AG04449 (cell line): ENCODE measurements around the gene GTF2F2.

Experiments
- CTCF ChIA-PET: fragments of 350-600 bp; formaldehyde crosslinking; extraction: SDS; loops from one replicate; lab custom pipeline; 2021; ENCODE audit warnings: antibody characterized with exemption; lab: Yijun Ruan, JAX
- POLR2A ChIA-PET: fragments of 400-600, 350-600 bp; formaldehyde crosslinking; extraction: SDS; loops from one replicate; lab custom pipeline; 2020; ENCODE audit warnings: antibody characterized with exemption, inconsistent platforms; lab: Yijun Ruan, JAX
- DNase-seq: peaks from one replicate; pipeline ENCODE4 v3.0.0-alpha.2; 2010; ENCODE audit warnings: low read depth, low spot score
- H3K4me3 ChIP-seq: 2 replicates; pipeline ENCODE4 v1.5.1; 2011; ENCODE audit warnings: low read depth, mild to moderate bottlenecking, control low read depth, low read length
- TF ChIP-seq, protein P1 (sequence below): IDR thresholded peaks from one replicate; pipeline ENCODE4 v1.5.1; 2011; ENCODE audit warnings: mild to moderate bottlenecking, moderate library complexity, low read length, control low read depth, inconsistent platforms; ENCODE audit not compliant: insufficient read depth; ENCODE audit errors: missing control alignments

GTF2F2 gene

DNA sequence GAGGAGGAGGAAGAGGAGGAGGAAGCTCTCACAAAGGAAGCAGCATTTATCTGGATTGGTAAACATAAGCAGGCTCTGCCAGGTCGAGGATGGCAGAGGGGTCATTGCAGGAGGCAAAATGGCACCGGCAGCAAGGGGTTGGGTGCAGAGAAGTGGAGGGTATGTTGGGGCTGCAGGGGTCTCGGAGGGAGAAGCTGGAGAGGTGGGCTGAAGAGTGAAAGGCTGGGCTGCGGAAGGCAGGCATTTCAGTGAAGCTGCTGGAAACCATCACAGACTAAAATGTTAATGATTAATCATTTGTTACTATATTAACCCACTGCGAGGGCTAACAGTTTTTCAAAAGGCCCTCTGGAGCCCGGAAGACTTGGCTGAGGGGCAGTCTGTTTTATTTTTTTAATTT lies 196.0 kb downstream of the GTF2F2 start:
- CTCF ChIA-PET, result interaction anchor here (1.1 to 1.4 kb wide), 2 partner anchors 270 to 274 kb away, joined by 4 to 7 read pairs; no protein-coding TSS in a partner anchor
- POLR2A ChIA-PET, result no interaction called here
- TF ChIP-seq, protein P1, sequence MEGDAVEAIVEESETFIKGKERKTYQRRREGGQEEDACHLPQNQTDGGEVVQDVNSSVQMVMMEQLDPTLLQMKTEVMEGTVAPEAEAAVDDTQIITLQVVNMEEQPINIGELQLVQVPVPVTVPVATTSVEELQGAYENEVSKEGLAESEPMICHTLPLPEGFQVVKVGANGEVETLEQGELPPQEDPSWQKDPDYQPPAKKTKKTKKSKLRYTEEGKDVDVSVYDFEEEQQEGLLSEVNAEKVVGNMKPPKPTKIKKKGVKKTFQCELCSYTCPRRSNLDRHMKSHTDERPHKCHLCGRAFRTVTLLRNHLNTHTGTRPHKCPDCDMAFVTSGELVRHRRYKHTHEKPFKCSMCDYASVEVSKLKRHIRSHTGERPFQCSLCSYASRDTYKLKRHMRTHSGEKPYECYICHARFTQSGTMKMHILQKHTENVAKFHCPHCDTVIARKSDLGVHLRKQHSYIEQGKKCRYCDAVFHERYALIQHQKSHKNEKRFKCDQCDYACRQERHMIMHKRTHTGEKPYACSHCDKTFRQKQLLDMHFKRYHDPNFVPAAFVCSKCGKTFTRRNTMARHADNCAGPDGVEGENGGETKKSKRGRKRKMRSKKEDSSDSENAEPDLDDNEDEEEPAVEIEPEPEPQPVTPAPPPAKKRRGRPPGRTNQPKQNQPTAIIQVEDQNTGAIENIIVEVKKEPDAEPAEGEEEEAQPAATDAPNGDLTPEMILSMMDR, result no peak
- no peak for DNase-seq
- H3K4me3 ChIP-seq, result no peak overlapping the region

DNA sequence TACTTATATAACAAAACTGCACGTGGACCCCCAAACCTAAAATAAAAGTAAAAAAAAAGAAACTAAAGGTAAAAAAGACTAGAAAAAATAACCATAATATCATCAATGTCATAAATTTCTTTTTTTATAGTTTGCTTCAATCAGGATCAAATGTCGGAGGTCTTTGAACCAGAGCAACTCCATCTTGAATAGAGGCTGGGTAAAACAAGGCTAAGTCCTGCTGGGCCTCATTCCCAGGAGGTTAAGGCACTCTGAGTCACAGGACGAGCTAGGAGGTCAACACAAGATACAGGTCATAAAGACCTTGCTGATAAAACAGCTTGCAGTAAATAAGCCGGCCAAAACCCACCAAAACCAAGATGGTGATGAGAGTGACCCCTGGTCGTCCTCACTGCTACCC lies 196.7 kb downstream of the GTF2F2 start:
- TF ChIP-seq, protein P1, result no peak
- H3K4me3 ChIP-seq, result no peak overlapping the region
- CTCF ChIA-PET, result interaction anchor here (1.1 to 6.5 kb wide), 2 partner anchors 8 to 274 kb away, joined by 4 to 36 read pairs; no protein-coding TSS in a partner anchor
- POLR2A ChIA-PET, result no interaction called here
- no peak for DNase-seq

DNA sequence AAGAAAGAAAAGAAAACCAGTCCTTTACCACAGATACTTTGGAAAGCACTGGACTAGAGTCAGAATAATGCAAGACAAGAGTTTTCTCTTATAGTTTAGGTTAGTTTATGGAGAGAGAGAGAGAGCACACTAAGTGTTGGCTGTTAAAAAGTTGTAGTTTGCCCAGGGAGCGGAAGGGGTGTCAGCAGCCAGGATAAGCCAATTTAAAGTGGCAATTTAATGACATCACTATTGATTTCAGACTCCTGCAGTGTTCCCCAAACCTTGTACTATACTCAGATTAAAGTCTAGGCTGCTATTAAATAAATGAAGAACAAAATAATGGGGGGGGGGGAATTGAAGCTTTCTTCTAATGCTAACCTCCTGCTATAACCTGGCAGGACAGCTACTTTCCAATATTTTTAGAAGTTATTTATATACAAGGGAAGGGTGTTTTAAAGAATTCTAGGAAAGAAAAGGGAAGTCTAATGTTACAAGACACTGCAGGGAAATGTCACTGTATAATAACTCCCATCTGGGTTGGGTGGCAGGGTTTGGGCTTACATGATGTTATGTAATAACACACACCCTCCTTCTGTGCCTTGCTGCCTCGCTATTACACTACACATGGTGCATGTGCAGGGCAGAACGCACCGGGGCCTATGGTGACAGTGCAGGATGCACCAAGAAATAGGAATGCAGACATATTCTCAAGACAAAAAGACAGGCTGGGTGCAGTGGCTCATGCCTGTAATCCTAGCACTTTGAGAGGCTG lies 200.7 kb downstream of the GTF2F2 start:
- ChIA-PET CTCF (interaction anchor here (0.8 to 6.5 kb wide), 4 partner anchors 9 to 275 kb away, joined by 3 to 36 read pairs (median 6); no protein-coding TSS in a partner anchor), POLR2A (interaction anchor here (0.9 kb wide), 1 partner anchor 11 kb away, joined by 4 read pairs; no protein-coding TSS in a partner anchor)
- DNase-seq, result no peak
- TF ChIP-seq, protein P1, result no peak
- no peak overlapping the region for H3K4me3 ChIP-seq

DNA sequence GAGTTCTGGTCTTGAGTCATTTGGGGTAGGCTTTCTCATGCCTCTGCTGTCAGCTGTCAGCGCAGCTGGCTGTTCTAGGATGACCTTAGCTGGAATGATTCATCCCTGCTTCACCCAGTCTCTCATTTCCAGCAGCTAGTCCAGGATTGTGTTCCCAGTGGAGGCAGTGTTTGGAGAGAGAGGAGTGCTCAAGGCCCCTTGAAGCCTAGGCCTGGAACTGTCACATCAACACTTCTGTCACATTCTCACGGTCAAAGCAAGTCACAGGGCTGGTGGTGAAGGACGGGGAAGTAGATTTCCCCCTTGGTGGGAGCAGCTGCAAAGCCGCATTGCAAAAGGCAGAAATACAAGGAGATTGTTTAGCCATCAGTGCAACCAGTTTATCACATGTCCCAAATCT lies 205.5 kb downstream of the GTF2F2 start:
- no peak for DNase-seq
- TF ChIP-seq, protein P1, result no peak
- CTCF ChIA-PET, result interaction anchor here (0.7 to 2.2 kb wide), 7 partner anchors 12 to 284 kb away, joined by 3 to 9 read pairs (median 3); no protein-coding TSS in a partner anchor
- no peak overlapping the region for H3K4me3 ChIP-seq
- POLR2A ChIA-PET, result interaction anchor here (1.1 kb wide), 1 partner anchor 15 kb away, joined by 7 read pairs; the partner anchor contains the start of gene TPT1

DNA sequence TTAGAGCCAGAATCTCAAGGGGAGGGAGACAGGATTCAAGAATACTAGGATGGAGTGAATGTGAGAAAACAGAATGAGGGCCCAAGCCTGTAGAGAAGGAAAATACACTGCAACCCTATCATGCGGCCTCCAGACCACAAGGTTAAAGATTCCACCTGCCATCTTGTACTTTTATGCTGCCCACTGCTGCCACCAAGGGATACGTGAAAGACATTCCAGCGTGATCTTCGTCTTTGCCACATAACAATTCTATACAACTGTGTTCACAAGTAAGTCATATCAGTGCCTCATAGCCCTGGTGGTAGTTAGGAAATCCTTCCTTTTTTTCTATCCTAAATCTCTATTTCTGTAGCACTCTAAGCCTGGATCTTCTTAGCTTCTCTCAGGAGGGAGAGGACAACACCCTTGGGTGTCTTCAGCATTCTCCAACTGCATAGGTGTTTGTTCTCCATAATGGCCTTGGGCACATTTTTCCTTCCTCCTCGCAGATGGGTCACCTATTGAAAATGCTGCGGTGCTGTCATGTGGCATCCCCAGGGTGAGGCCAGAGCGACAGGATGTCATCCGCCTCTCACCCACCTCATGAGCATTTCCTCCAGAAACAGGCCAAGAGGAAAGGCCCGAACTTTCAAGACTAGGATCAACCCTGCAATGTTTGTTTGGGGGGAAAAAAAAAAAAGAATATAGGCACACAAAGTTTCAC lies 207.1 kb downstream of the GTF2F2 start:
- H3K4me3 ChIP-seq, result no peak overlapping the region
- ChIA-PET POLR2A (interaction anchor here (2.9 kb wide), 1 partner anchor 11 kb away, joined by 7 read pairs; no protein-coding TSS in a partner anchor), CTCF (interaction anchor here (1.6 kb wide), 1 partner anchor 156 kb away, joined by 3 read pairs; no protein-coding TSS in a partner anchor)
- TF ChIP-seq, protein P1, result no peak
- DNase-seq, result no peak
